Measurements from ENCODE around the gene GPR35. TPM values are rescaled to one million over a fixed set of nuclear protein-coding genes. Genes with fewer than 3 reads are reported as not detected.

GPR35 gene
- total RNA-seq, 6 donors from 2014 or later, result 1.9 to 14.7 (median 4.6) TPM

DNA sequence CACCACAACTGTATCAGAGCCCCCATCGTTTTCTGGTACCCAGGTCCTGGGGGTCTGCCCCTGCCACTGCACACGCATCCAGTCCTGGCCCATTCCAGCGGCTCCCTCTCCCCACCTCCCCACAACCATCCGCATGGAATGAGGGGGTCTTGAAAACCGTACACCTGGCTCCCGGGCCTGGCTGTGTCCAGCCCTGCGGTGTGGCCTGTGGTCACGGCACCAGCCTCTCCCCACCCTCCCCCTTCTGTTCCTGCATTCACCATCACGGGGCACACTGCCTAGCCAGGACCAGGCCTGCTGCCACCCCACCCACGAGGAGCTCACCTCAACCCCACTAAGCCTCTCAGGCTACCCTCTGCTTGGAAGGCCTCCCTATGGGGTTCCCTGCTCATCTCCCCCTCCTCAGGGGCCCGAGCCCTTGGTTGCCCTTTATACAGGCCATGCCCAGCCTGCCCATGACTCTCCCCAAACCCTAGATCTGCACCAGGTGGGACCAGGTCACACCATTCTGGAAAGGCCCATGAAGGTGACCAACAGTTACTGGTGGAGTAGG lies 11.4 kb downstream of the GPR35 start:
- ATAC-seq (ENCODE audit: low FRiP score in 2 of 2) (no peak), DNase-seq (peak in 1 of 2 donors; percentile 62)
- Histone ChIP-seq H3K36me3 (no peaks in the 10 kb centered on the region), H3K27ac (no peak overlapping the region), H3K4me3 (no peak overlapping the region), H3K4me1 (no peaks in the 10 kb centered on the region), H3K27me3 (no peaks in the 10 kb centered on the region), H3K9me3 (peaks cover 0 to 10% (median 4%) of the 10 kb centered on the region in 4 donors)
- TF ChIP-seq POLR2AphosphoS5 (IDR thresholded peaks at IDR 0.05) (no peak), EP300 (IDR thresholded peaks at IDR 0.05) (no peak)
- WGBS, 2 donors, result 81 to 88% methylated on average over 3 to 11 of the region's 11 CpGs

GRCh38 chr2:240637116-240637900 lies 12.0 kb downstream of the GPR35 start:
- H3K36me3 ChIP-seq, result no peaks in the 10 kb centered on the region
- DNase-seq, result peak in 1 of 2 donors; percentile 52
- peaks cover 0 to 10% (median 4%) of the 10 kb centered on the region in 4 donors for H3K9me3 ChIP-seq
- H3K4me1 ChIP-seq, result no peaks in the 10 kb centered on the region
- WGBS, 2 donors, result 87 to 93% methylated on average over 13 to 17 of the region's 17 CpGs
- H3K27me3 ChIP-seq, result no peaks in the 10 kb centered on the region
- no peak overlapping the region for H3K4me3 ChIP-seq
- no peak for TF ChIP-seq POLR2A (IDR thresholded peaks at IDR 0.05)
- no peak for TF ChIP-seq POLR2AphosphoS5 (IDR thresholded peaks at IDR 0.05)
- TF ChIP-seq, protein P1, sequence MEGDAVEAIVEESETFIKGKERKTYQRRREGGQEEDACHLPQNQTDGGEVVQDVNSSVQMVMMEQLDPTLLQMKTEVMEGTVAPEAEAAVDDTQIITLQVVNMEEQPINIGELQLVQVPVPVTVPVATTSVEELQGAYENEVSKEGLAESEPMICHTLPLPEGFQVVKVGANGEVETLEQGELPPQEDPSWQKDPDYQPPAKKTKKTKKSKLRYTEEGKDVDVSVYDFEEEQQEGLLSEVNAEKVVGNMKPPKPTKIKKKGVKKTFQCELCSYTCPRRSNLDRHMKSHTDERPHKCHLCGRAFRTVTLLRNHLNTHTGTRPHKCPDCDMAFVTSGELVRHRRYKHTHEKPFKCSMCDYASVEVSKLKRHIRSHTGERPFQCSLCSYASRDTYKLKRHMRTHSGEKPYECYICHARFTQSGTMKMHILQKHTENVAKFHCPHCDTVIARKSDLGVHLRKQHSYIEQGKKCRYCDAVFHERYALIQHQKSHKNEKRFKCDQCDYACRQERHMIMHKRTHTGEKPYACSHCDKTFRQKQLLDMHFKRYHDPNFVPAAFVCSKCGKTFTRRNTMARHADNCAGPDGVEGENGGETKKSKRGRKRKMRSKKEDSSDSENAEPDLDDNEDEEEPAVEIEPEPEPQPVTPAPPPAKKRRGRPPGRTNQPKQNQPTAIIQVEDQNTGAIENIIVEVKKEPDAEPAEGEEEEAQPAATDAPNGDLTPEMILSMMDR (IDR thresholded peaks at IDR 0.05), result no peak
- no peak for TF ChIP-seq EP300 (IDR thresholded peaks at IDR 0.05)
- no peak for ATAC-seq (ENCODE audit: low FRiP score in 2 of 2)
- H3K27ac ChIP-seq, result no peak overlapping the region

DNA sequence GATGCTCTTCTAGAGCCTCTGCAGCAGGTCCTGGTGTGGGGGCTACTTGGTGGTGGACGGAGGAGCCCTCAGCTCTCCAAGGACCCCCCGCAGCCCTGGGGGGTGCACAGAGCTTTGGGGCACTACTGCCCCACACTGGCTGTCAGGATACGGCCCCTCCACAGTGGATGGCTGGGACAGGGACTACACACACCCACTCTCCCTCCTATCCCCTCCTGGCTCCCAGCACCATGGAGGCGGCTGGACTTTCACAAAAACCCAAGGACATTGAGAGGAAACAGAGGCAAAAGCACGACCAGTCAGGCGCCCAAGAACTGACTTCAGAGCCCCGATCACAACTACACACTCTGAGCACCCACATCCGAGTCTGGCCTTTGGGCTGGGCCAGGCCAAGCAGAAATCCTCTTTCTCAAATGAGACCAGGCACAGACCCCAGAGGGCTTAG lies 12.6 kb downstream of the GPR35 start:
- H3K36me3 ChIP-seq, result no peaks in the 10 kb centered on the region
- DNase-seq (no peak), ATAC-seq (ENCODE audit: low FRiP score in 2 of 2) (no peak)
- WGBS, 2 donors, result 72 to 77% methylated on average over 6 to 8 of the region's 8 CpGs
- TF ChIP-seq EP300 (IDR thresholded peaks at IDR 0.05), result no peak
- TF ChIP-seq POLR2A (IDR thresholded peaks at IDR 0.05), result no peak
- TF ChIP-seq, protein P1 (IDR thresholded peaks at IDR 0.05), result no peak
- TF ChIP-seq POLR2AphosphoS5 (IDR thresholded peaks at IDR 0.05), result no peak
- peaks cover 0 to 10% (median 4%) of the 10 kb centered on the region in 4 donors for H3K9me3 ChIP-seq
- H3K4me3 ChIP-seq, result no peak overlapping the region
- no peak overlapping the region for H3K27ac ChIP-seq
- H3K27me3 ChIP-seq, result no peaks in the 10 kb centered on the region
- no peaks in the 10 kb centered on the region for H3K4me1 ChIP-seq

DNA sequence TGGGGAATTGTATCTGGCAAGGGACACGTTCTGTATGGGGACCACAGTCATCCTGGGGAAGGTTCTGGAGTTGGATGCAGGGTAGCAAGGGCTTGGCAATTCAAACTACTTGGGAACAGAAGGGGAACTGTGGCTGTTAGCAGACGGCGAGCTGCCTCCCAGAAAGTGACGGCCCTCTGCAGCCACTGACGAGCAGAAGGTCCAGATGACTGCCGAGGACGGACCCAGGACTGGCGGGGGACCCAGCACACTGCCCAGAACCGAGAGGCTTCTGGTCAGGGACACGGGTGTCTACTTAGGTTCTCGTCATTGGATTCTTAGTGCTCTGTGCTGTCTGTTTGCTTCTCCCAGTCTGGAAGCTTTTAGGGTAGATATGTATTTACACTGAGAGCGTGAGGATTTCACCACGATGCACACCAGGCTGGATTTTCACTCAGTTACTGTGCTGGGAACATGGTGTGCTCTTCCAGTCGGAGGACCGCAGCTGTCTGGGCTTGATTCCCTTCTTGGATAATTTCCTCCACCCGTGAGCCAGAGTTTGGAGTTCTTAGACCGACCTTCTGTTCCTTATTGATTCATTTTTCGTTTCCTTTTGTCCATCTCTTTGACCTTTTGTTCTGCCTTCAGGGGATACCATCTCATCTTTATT lies 13.4 kb downstream of the GPR35 start:
- WGBS, 2 donors, result 74 to 82% methylated on average over 14 to 18 of the region's 18 CpGs
- Histone ChIP-seq H3K27ac (no peak overlapping the region), H3K4me1 (no peaks in the 10 kb centered on the region), H3K9me3 (peaks cover 0 to 5% (median 2%) of the 10 kb centered on the region in 4 donors), H3K36me3 (no peaks in the 10 kb centered on the region), H3K4me3 (no peak overlapping the region), H3K27me3 (no peaks in the 10 kb centered on the region)
- no peak for ATAC-seq (ENCODE audit: low FRiP score in 2 of 2)
- no peak for DNase-seq
- TF ChIP-seq, protein P1 (IDR thresholded peaks at IDR 0.05), result no peak
- TF ChIP-seq POLR2A (IDR thresholded peaks at IDR 0.05) (no peak), POLR2AphosphoS5 (IDR thresholded peaks at IDR 0.05) (no peak), EP300 (IDR thresholded peaks at IDR 0.05) (no peak)

GRCh38 chr2:240639566-240639965 lies 14.3 kb downstream of the GPR35 start:
- 90 to 92% methylated on average over 18 of the region's 18 CpGs for WGBS, 2 donors
- Histone ChIP-seq H3K4me3 (no peak overlapping the region), H3K9me3 (no peaks in the 10 kb centered on the region), H3K36me3 (no peaks in the 10 kb centered on the region), H3K4me1 (no peaks in the 10 kb centered on the region), H3K27ac (no peak overlapping the region), H3K27me3 (no peaks in the 10 kb centered on the region)
- no peak for TF ChIP-seq POLR2A (IDR thresholded peaks at IDR 0.05)
- TF ChIP-seq POLR2AphosphoS5 (IDR thresholded peaks at IDR 0.05), result no peak
- TF ChIP-seq EP300 (IDR thresholded peaks at IDR 0.05), result no peak
- TF ChIP-seq, protein P1 (IDR thresholded peaks at IDR 0.05), result no peak
- ATAC-seq (ENCODE audit: low FRiP score in 2 of 2) (no peak), DNase-seq (peak in 1 of 2 donors; percentile 51)

All from upper lobe of left lung (tissue), 6 donors.